NB4 (cell line): ENCODE results near the gene ATP8B3.

Experiments used
- POLR2A ChIP-seq: IDR thresholded peaks from 2 replicates; pipeline ENCODE4 v1.6.1; 2011; ENCODE audit warnings: mild to moderate bottlenecking; ENCODE audit not compliant: insufficient read length; ENCODE audit errors: extremely low read depth
- TF ChIP-seq, protein P1 (sequence below): IDR thresholded peaks from one replicate; pipeline ENCODE4 v1.5.1; 2012; ENCODE audit warnings: low read depth, low read length

DNA sequence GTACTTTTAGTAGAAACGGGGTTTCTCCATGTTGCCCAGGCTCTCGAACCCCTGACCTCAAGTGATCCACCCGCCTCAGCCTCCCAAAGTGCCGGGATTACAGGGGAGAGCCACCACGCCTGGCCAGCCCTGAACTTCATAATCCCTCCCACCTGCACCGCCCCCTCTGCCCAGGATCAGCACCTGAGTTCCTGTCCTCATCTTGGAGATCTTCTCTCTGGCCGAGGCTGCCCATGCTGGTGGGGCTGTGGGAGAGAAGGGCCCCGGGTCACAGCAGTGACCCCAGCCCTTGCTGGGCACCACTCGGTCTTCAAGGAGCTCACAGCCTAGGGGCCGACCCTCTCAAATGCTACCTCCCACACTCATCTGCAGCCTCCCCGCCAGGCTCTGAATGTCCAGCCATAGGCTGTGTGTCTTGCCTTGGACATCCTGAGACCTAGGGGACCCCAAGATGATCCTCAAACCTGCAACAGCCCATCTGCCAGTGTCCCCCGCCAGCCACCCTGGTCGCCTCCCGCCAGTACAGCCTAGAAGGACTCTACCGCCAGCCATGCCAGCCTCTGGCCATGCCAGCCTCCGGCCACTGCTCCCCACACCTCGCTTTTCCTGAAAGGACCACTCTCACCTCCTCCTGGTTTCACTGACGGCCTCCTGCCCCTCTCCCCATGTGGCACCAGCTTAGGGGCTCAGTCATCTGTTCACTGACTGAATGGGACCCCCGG is 1.5 kb downstream of the ATP8B3 start:
- TF ChIP-seq, protein P1, sequence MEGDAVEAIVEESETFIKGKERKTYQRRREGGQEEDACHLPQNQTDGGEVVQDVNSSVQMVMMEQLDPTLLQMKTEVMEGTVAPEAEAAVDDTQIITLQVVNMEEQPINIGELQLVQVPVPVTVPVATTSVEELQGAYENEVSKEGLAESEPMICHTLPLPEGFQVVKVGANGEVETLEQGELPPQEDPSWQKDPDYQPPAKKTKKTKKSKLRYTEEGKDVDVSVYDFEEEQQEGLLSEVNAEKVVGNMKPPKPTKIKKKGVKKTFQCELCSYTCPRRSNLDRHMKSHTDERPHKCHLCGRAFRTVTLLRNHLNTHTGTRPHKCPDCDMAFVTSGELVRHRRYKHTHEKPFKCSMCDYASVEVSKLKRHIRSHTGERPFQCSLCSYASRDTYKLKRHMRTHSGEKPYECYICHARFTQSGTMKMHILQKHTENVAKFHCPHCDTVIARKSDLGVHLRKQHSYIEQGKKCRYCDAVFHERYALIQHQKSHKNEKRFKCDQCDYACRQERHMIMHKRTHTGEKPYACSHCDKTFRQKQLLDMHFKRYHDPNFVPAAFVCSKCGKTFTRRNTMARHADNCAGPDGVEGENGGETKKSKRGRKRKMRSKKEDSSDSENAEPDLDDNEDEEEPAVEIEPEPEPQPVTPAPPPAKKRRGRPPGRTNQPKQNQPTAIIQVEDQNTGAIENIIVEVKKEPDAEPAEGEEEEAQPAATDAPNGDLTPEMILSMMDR: no peak
- no peak for TF ChIP-seq POLR2A
